IPS-18a (cell line): ENCODE results near the gene RAB4B.
A peak's percentile ranks its signal among the peaks of the same experiment; 100 is the strongest.
"Not testable (repeated sequence)": the region's sequence is repeated elsewhere in the genome, so short reads cannot be mapped to it uniquely, and the experiment has no call there.

Experiments used
- H3K27ac ChIP-seq: one replicate; pipeline ENCODE4 v1.5.1; 2013; ENCODE audit warnings: low read length
- H3K27me3 ChIP-seq: one replicate; pipeline ENCODE4 v1.6.1; 2013; ENCODE audit warnings: mild to moderate bottlenecking, low read length; ENCODE audit not compliant: control insufficient read depth, insufficient read depth
- H3K36me3 ChIP-seq: one replicate; pipeline ENCODE4 v1.6.1; 2013; ENCODE audit warnings: low read depth, low read length; ENCODE audit not compliant: control insufficient read depth
- H3K4me1 ChIP-seq: one replicate; pipeline ENCODE4 v1.6.1; 2013; ENCODE audit warnings: low read depth, low read length; ENCODE audit not compliant: control insufficient read depth
- H3K4me3 ChIP-seq: one replicate; pipeline ENCODE4 v1.5.1; 2013; ENCODE audit warnings: low read length
- H3K9ac ChIP-seq: one replicate; pipeline ENCODE4 v1.6.1; 2013; ENCODE audit warnings: mild to moderate bottlenecking, low read length, moderate library complexity
- H3K9me3 ChIP-seq: one replicate; pipeline ENCODE4 v1.6.1; 2013; ENCODE audit warnings: low read depth, low read length; ENCODE audit not compliant: control insufficient read depth

Gene RAB4B

GRCh38 chr19:40777937-40778705 lies at the start of gene RAB4B:
Gene RAB4B (plus strand): TSS chr19:40778247. CDS start chr19:40778376, 129 bp downstream.
- no peaks in the 10 kb centered on the region for H3K9me3 ChIP-seq
- no peaks in the 10 kb centered on the region for H3K36me3 ChIP-seq
- peak within 1 kb of the TSS; percentile 94 for H3K27ac ChIP-seq
- H3K9ac ChIP-seq: peak within 1 kb of the TSS; percentile 88
- H3K4me1 ChIP-seq: peaks cover 7% of the 10 kb centered on the region
- no peaks in the 10 kb centered on the region for H3K27me3 ChIP-seq
- H3K4me3 ChIP-seq: peak within 1 kb of the TSS; percentile 76

GRCh38 chr19:40730065-40730464 lies 48.0 kb upstream of the RAB4B start:
- not testable (repeated sequence) for H3K27me3 ChIP-seq, H3K4me1 ChIP-seq, H3K9ac ChIP-seq, H3K9me3 ChIP-seq, H3K27ac ChIP-seq, H3K4me3 ChIP-seq
- H3K36me3 ChIP-seq: peaks cover 39% of the 10 kb centered on the region

GRCh38 chr19:40732304-40732703 lies 45.7 kb upstream of the RAB4B start:
- not testable (repeated sequence) for H3K27ac ChIP-seq, H3K4me3 ChIP-seq, H3K27me3 ChIP-seq, H3K4me1 ChIP-seq, H3K9ac ChIP-seq, H3K9me3 ChIP-seq
- H3K36me3 ChIP-seq: peaks cover 52% of the 10 kb centered on the region

GRCh38 chr19:40733149-40733548 lies 44.9 kb upstream of the RAB4B start:
- Histone ChIP-seq H3K36me3 (peaks cover 56% of the 10 kb centered on the region), H3K27me3 (no peaks in the 10 kb centered on the region), H3K4me3 (no peak overlapping the region), H3K9me3 (no peaks in the 10 kb centered on the region), H3K27ac (no peak overlapping the region), H3K4me1 (no peaks in the 10 kb centered on the region), H3K9ac (no peak overlapping the region)

- H3K27me3 ChIP-seq: no peaks in the 10 kb centered on the region
- no peak overlapping the region for H3K27ac ChIP-seq
- H3K4me1 ChIP-seq: no peaks in the 10 kb centered on the region
- H3K9ac ChIP-seq: no peak overlapping the region
- no peak overlapping the region for H3K4me3 ChIP-seq
- H3K36me3 ChIP-seq: peaks cover 55% of the 10 kb centered on the region
- no peaks in the 10 kb centered on the region for H3K9me3 ChIP-seq
These were observed 42.9 kb upstream of the RAB4B start for GRCh38 chr19:40735013-40735771.

DNA sequence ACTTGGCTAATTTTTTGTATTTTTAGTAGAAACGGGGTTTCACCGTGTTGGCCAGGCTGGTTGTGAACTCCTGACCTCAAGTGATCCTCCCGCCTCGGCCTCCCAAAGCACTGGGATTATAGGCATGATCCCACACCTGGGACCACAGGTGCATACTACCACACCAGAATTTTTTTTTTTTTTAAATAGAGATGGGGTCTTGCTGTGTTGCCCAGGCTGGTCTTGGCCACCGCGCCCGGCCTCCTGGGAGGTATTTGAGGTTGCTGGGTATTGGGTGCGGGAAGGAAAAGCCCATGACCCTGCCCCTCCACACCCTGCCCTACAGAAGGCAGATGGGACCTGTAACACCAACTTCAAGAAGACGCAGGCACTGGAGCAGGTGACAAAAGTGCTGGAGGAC lies 41.4 kb upstream of the RAB4B start:
- H3K9me3 ChIP-seq: no peaks in the 10 kb centered on the region
- no peak overlapping the region for H3K4me3 ChIP-seq
- H3K27me3 ChIP-seq: no peaks in the 10 kb centered on the region
- no peaks in the 10 kb centered on the region for H3K4me1 ChIP-seq
- peaks cover 41% of the 10 kb centered on the region for H3K36me3 ChIP-seq
- no peak overlapping the region for H3K9ac ChIP-seq
- H3K27ac ChIP-seq: no peak overlapping the region

- no peak overlapping the region for H3K9ac ChIP-seq
- no peaks in the 10 kb centered on the region for H3K27me3 ChIP-seq
- H3K9me3 ChIP-seq: no peaks in the 10 kb centered on the region
- no peaks in the 10 kb centered on the region for H3K4me1 ChIP-seq
- peaks cover 40% of the 10 kb centered on the region for H3K36me3 ChIP-seq
- no peak overlapping the region for H3K4me3 ChIP-seq
- H3K27ac ChIP-seq: no peak overlapping the region
These were observed 40.9 kb upstream of the RAB4B start for GRCh38 chr19:40737102-40737644.

- H3K9me3 ChIP-seq: no peaks in the 10 kb centered on the region
- no peak overlapping the region for H3K9ac ChIP-seq
- H3K4me1 ChIP-seq: no peaks in the 10 kb centered on the region
- no peak overlapping the region for H3K27ac ChIP-seq
- no peak overlapping the region for H3K4me3 ChIP-seq
- no peaks in the 10 kb centered on the region for H3K27me3 ChIP-seq
- peaks cover 25% of the 10 kb centered on the region for H3K36me3 ChIP-seq
These were observed 38.8 kb upstream of the RAB4B start for GRCh38 chr19:40739030-40739839.

DNA sequence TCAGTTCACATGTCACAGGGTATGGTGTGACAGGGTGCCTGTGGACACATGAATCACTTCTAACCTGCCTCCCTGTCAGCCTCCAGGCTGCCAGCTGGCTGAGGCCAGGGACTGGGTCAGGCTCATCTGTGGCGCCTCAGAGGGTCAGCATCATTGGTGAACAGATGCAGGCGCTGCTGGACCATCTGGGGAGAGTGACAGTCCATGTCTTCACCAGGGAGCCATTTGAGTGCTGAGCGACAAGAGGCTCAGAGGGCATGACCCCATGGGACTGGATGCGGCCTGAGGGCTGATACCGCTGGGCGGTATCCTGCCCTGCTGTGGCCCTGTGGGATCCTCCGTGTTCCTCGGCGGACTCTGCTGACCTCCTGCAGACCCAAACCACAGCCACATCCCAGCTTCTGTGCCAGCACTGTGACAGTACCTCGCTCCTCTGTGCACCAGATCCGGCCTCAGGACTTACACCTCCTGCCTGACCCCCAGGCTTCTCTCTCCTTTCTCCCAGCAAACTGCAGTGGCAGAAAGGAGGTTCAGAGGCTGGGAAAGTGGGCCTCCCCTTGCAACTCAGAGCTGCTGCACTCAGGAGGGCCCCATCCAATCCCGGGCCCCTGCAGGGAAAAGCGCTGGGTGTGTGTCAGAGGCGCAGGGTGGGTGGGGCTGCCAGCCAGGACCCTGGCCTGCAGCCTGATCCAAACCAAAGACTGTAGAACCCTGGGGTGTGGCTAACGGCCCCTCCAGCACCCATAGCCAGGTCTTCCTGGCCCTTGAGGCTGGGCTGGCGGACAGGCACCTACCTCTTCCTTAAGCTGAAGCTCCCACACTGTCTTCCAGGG lies 38.0 kb upstream of the RAB4B start:
- no peak overlapping the region for H3K9ac ChIP-seq
- no peaks in the 10 kb centered on the region for H3K9me3 ChIP-seq
- H3K4me3 ChIP-seq: no peak overlapping the region
- peaks cover 21% of the 10 kb centered on the region for H3K36me3 ChIP-seq
- H3K27me3 ChIP-seq: no peaks in the 10 kb centered on the region
- no peak overlapping the region for H3K27ac ChIP-seq
- H3K4me1 ChIP-seq: peaks cover 4% of the 10 kb centered on the region

DNA sequence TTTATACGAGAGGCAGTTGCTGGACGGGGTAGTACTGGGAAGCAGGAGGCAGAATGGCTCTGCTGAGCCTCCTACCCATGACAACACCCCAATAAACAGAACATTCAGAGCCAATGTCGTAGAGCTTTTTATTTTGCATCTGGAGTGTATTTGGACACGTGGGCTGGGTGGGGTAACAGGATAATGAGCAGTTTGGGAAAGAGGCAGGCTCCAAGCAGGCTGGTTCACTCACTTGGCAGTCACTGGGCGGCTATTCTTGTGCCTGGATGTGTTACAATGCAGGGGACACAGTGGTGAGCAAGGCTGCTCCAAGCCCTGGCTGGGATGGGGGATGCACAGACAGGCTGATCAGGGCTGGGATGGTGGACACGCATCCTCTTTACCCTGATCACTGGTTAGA lies 37.3 kb upstream of the RAB4B start:
- Histone ChIP-seq H3K4me3 (no peak overlapping the region), H3K36me3 (peaks cover 17% of the 10 kb centered on the region), H3K9me3 (no peaks in the 10 kb centered on the region), H3K9ac (no peak overlapping the region), H3K27ac (no peak overlapping the region), H3K27me3 (no peaks in the 10 kb centered on the region), H3K4me1 (peaks cover 6% of the 10 kb centered on the region)
